NCI-H1694 (cell line): ENCODE measurements around the gene MAP1LC3B2.

ENCODE experiments used
- DNase-seq: peaks from one replicate; lab custom pipeline; 2025; lab: John Stamatoyannopoulos, UW

Gene MAP1LC3B2

GRCh38 chr12:116595672-116596071 is 36.5 kb downstream of the MAP1LC3B2 start:
- DNase-seq: no peak

GRCh38 chr12:116597886-116598285 is 38.7 kb downstream of the MAP1LC3B2 start:
- DNase-seq: no peak

GRCh38 chr12:116598311-116599284 is 39.4 kb downstream of the MAP1LC3B2 start:
- no peak for DNase-seq

- peak; percentile 9 for DNase-seq
Measured at GRCh38 chr12:116599285-116600136, 40.3 kb downstream of the MAP1LC3B2 start.

GRCh38 chr12:116600959-116601918 is 42.1 kb downstream of the MAP1LC3B2 start:
- DNase-seq: no peak

GRCh38 chr12:116601933-116602810 is 43.0 kb downstream of the MAP1LC3B2 start:
- no peak for DNase-seq

- DNase-seq: peak; percentile 50
Measured at GRCh38 chr12:116603546-116604177, 44.5 kb downstream of the MAP1LC3B2 start.

GRCh38 chr12:116604178-116604895 is 45.2 kb downstream of the MAP1LC3B2 start:
- peak; percentile 37 for DNase-seq

- peak; percentile 82 for DNase-seq
Measured at GRCh38 chr12:116604951-116605641, 45.9 kb downstream of the MAP1LC3B2 start.

- DNase-seq: no peak
Measured at GRCh38 chr12:116606397-116606796, 47.2 kb downstream of the MAP1LC3B2 start.

- DNase-seq: no peak
Measured at GRCh38 chr12:116607039-116607438, 47.9 kb downstream of the MAP1LC3B2 start.

- DNase-seq: peak; percentile 62
Measured at GRCh38 chr12:116609319-116610114, 50.3 kb downstream of the MAP1LC3B2 start.

- no peak for DNase-seq
Measured at GRCh38 chr12:116610971-116611541, 51.9 kb downstream of the MAP1LC3B2 start.

- DNase-seq: no peak
Measured at GRCh38 chr12:116612436-116612835, 53.3 kb downstream of the MAP1LC3B2 start.

- no peak for DNase-seq
Measured at GRCh38 chr12:116613256-116613655, 54.1 kb downstream of the MAP1LC3B2 start.

- DNase-seq: no peak
Measured at GRCh38 chr12:116614194-116614915, 55.2 kb downstream of the MAP1LC3B2 start.
